HepG2 (cell line): Measurements from ENCODE around the gene CITED4. TPM values are rescaled to one million over a fixed set of nuclear protein-coding genes. Genes with fewer than 3 reads are reported as not detected.

Experiments
- ATAC-seq: fragments of 200-7000 bp; cut with Tn5 transposase; 3 replicates; pipeline ENCODE4 v1.9.1; 2020; ENCODE audit warnings: mild to moderate bottlenecking, moderate library complexity
- BruUV-seq: library from RNA; stranded (reverse); fragments of 400-500 nt; replicated peaks from 2 replicates; lab custom pipeline; 2021; lab: Mats Ljungman, UMichigan
- CTCF ChIA-PET: fragments of 300-600 bp; formaldehyde crosslinking; extraction: SDS; loops from one replicate; lab custom pipeline; 2021; ENCODE audit warnings: low total read pairs, inconsistent platforms, low intra/inter-chr PET ratio; lab: Yijun Ruan, JAX
- POLR2A ChIA-PET: fragments of 350-600 bp; sonication (Branson Sonifier 250); formaldehyde crosslinking; loops from one replicate; lab custom pipeline; 2020; ENCODE audit warnings: antibody characterized with exemption, inconsistent platforms; lab: Yijun Ruan, JAX
- DNase-seq: peaks from one replicate; pipeline ENCODE4 v3.0.0-alpha.2; 2015; ENCODE audit warnings: low spot score
- FAIRE-seq: peaks from 3 replicates; lab custom pipeline; 2011; peaks lifted over from hg19 to GRCh38; lab: Jason Lieb, UNC
- H2AFZ ChIP-seq: one replicate; pipeline ENCODE4 v1.6.1; 2011; ENCODE audit warnings: low read length, inconsistent platforms
- H3K27ac ChIP-seq: fragments of 300-600 bp; 3 replicates; pipeline ENCODE4 v1.8.0; 2011; ENCODE audit warnings: mixed run types, mild to moderate bottlenecking, mixed read lengths, low read length, inconsistent platforms; ENCODE audit not compliant: insufficient read depth; ENCODE audit errors: extremely low read length
- H3K27me3 ChIP-seq, 2 experiments: fragments of 200-600 bp in 1 of 2; 2 replicates in 1 of 2; 3 replicates in 1 of 2; pipeline versions ENCODE4 v1.6.0 to v1.8.0; 2011; ENCODE audit warnings: low read length in 2 of 2, mild to moderate bottlenecking in 2 of 2, moderate library complexity in 2 of 2, inconsistent platforms in 1 of 2; ENCODE audit not compliant: insufficient read depth in 2 of 2, control insufficient read depth in 1 of 2
- H3K36me3 ChIP-seq, 2 experiments: fragments of 200-600 bp in 1 of 2; replicated peaks in 1 of 2; 2 replicates in 1 of 2; 3 replicates in 1 of 2; pipeline versions ENCODE4 v1.5.1 to v1.8.0; 2011; ENCODE audit warnings: low read length in 2 of 2, inconsistent platforms in 1 of 2; ENCODE audit not compliant: insufficient read depth in 2 of 2, control insufficient read depth in 1 of 2
- H3K4me1 ChIP-seq: 2 replicates; pipeline ENCODE4 v1.5.1; 2012; ENCODE audit warnings: low read length, inconsistent platforms; ENCODE audit not compliant: insufficient read depth
- H3K4me2 ChIP-seq: 2 replicates; pipeline ENCODE4 v1.6.0; 2011; ENCODE audit warnings: low read depth, low read length, inconsistent platforms
- H3K4me3 ChIP-seq, 3 experiments: fragments of 200-600 bp in 1 of 3; sonication (generic), shearing (Covaris generic) in 1 of 3; replicated peaks in 1 of 3; 2 replicates each; pipeline ENCODE4 v1.5.1; 2011 to 2016; ENCODE audit warnings: low read length in 3 of 3, inconsistent platforms in 2 of 3, low read depth in 2 of 3, mild to moderate bottlenecking in 2 of 3, control low read depth in 1 of 3, mixed read lengths in 1 of 3; ENCODE audit not compliant: insufficient read depth in 1 of 3
- H3K79me2 ChIP-seq: one replicate; pipeline ENCODE4 v1.6.1; 2011; ENCODE audit warnings: low read length, inconsistent platforms; ENCODE audit not compliant: insufficient read depth
- H3K9ac ChIP-seq: 2 replicates; pipeline ENCODE4 v1.6.0; 2011; ENCODE audit warnings: mild to moderate bottlenecking, low read depth, low read length, inconsistent platforms; ENCODE audit not compliant: insufficient read depth
- H3K9me3 ChIP-seq: 2 replicates; pipeline ENCODE4 v1.5.1; 2012; ENCODE audit warnings: mild to moderate bottlenecking, low read length
- H4K20me1 ChIP-seq: 2 replicates; pipeline ENCODE4 v1.6.0; 2011; ENCODE audit warnings: inconsistent platforms, mild to moderate bottlenecking, low read length, moderate library complexity; ENCODE audit not compliant: insufficient read depth
- GFI1 ChIP-seq: sonication (generic); formaldehyde crosslinking; IDR thresholded peaks from 2 replicates; pipeline ENCODE4 v1.5.0; 2020; ENCODE audit warnings: missing genetic modification reagents, mild to moderate bottlenecking, borderline replicate concordance
- MED1 ChIP-seq: sonication (generic); formaldehyde crosslinking; IDR thresholded peaks from 2 replicates; pipeline ENCODE4 v1.4.0; 2020; ENCODE audit warnings: missing genetic modification reagents
- RFX1 ChIP-seq: fragments of 450-650 bp; IDR thresholded peaks from 2 replicates; pipeline ENCODE4 v1.6.1; 2017
- SNAPC2 ChIP-seq: sonication (generic); formaldehyde crosslinking; IDR thresholded peaks from 2 replicates; pipeline ENCODE4 v1.8.1; 2022; ENCODE audit warnings: mild to moderate bottlenecking, missing genetic modification reagents
- U2AF2 ChIP-seq: fragments of 200-400 bp; formaldehyde crosslinking; IDR thresholded peaks from 2 replicates; pipeline ENCODE4 v1.6.1; 2017; ENCODE audit warnings: low read depth, mild to moderate bottlenecking, low read length
- ZBTB42 ChIP-seq: sonication (generic); formaldehyde crosslinking; IDR thresholded peaks from 2 replicates; pipeline ENCODE4 v1.5.0; 2020; ENCODE audit warnings: mild to moderate bottlenecking, missing genetic modification reagents
- ZBTB49 ChIP-seq: sonication (generic); formaldehyde crosslinking; IDR thresholded peaks from 2 replicates; pipeline ENCODE4 v1.4.0; 2020; ENCODE audit warnings: missing genetic modification reagents, borderline replicate concordance
- ZNF24 ChIP-seq: fragments of 450-650 bp; IDR thresholded peaks from 2 replicates; pipeline ENCODE4 v1.6.1; 2017; ENCODE audit warnings: antibody characterized with exemption, mild to moderate bottlenecking
- ZNF770 ChIP-seq: sonication (generic); formaldehyde crosslinking; IDR thresholded peaks from 2 replicates; pipeline ENCODE4 v1.5.0; 2020; ENCODE audit warnings: mild to moderate bottlenecking, missing genetic modification reagents
- ZNF788 ChIP-seq: sonication (generic); formaldehyde crosslinking; IDR thresholded peaks from 2 replicates; pipeline ENCODE4 v1.5.0; 2020; ENCODE audit warnings: mild to moderate bottlenecking, missing genetic modification reagents, borderline replicate concordance
- WGBS: methylation state at CpG from one replicate; pipeline ENCODE4 v1.1.6; 2017; ENCODE audit warnings: low lambda C conversion rate; 5-methylcytosine and 5-hydroxymethylcytosine counted together
- in situ Hi-C: cut with HindIII; loops from 2 replicates; pipeline ENCODE4 v1.10.0; 2017; ENCODE audit warnings: low pct_unique_long_range_greater_than_20kb; ENCODE audit not compliant: extremely low pct_ligation_motif_present
- intact Hi-C: fragments of 100-400 bp; cut with micrococcal nuclease; formaldehyde crosslinking; loops from one replicate; pipeline ENCODE4 v1.10.0; 2022; ENCODE audit not compliant: unreplicated experiment
- polyA plus RNA-seq, 8 experiments: library from polyadenylated mRNA; depleted of rRNA in 3 of 8; stranded (reverse) in 7 of 8; unstranded in 1 of 8; fragments of >200 nt; fragmentation: Illumina TruSeq in 4 of 8; extraction: Trizol in 4 of 8; gene quantifications; 2 replicates each; pipeline versions ENCODE4 v1.2.1 to v1.2.3, GENCODE V29; 2011 to 2016; ENCODE audit warnings: low read depth in 4 of 8, missing spikeins in 1 of 8, mixed read lengths in 1 of 8; ENCODE audit not compliant: insufficient read depth in 1 of 8
- total RNA-seq, 5 experiments: library from RNA; depleted of rRNA; stranded (reverse); fragments of >200 nt; fragmentation: Illumina TruSeq; extraction: Trizol; gene quantifications; 2 replicates each; pipeline ENCODE4 v1.2.3, GENCODE V29; 2016; ENCODE audit warnings: low read depth in 1 of 5
- TF ChIP-seq, protein P1 (sequence below): sonication (generic); formaldehyde crosslinking; conservative IDR thresholded peaks from 2 replicates; pipeline ENCODE4 v1.8.1; 2023; ENCODE audit warnings: missing genetic modification reagents

CITED4 gene
- total and polyA plus RNA-seq, 2 of the 13 experiments (the other 11 are each of a cell fraction or from before 2014, with no cell fraction given), result 1.5 to 9.9 TPM

DNA sequence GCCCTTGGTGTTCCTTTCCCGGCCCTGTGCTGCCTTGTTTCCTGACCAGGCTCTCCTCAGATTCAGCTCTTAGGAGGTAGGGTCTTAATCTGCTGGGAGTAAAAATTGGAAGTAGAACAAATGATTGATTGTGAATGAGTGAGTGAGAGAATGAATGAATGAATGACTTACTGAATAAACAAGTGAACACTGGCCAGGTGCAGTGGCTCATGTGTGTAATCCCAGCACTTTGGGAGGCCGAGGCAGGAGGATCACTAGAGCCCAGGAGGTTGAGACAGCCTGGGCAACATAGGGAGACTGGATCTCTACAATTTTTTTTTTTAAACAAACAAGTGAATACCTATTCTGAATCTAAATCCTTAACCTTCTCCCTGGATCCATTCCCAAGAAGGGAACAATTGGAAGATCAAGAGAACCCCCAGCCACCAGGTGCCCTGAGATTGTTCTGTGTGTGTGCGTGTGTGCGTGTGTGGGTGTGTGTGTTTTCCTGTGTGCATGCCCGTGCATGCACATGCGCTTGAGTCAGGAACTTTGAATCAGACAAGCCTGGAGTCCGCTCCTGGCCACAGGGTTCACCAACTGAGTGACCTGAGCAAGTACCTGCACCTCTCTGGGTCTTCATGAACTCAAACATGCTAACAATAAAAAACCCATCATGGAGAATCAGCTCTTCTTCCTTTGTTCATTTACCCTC, 24.3 kb upstream of the CITED4 start:
- FAIRE-seq (no peak), DNase-seq (no peak), ATAC-seq (0 out of 3 replicates have a peak, but pooled peaks have one; percentile 32)
- Histone ChIP-seq H3K4me2 (peak overlapping the region; percentile 13), H3K9me3 (no peaks in the 10 kb centered on the region), H3K27ac (no peak overlapping the region), H3K79me2 (no peaks in the 10 kb centered on the region), H3K27me3 (peaks cover under 1 to 1% of the 10 kb centered on the region in 2 experiments; a peak in 3 of 5 replicates), H2AFZ (no peak overlapping the region), H3K4me3 (no peak overlapping the region), H4K20me1 (no peaks in the 10 kb centered on the region), H3K4me1 (peaks cover 21% of the 10 kb centered on the region), H3K36me3 (no peaks in the 10 kb centered on the region), H3K9ac (no peak overlapping the region)
- BruUV-seq, result no TSS peak
- ChIA-PET CTCF (no interaction called here), POLR2A (interaction anchor here (1.0 kb wide), 1 partner anchor 58 kb away, joined by 5 read pairs; no protein-coding TSS in a partner anchor)
- in situ Hi-C loops (no loop called here), intact Hi-C loops (no loop called here)
- TF ChIP-seq ZNF788 (CRISPR knock-in tag), result no peak
- no peak for TF ChIP-seq RFX1
- no peak for TF ChIP-seq SNAPC2 (CRISPR knock-in tag)
- TF ChIP-seq ZBTB42 (CRISPR knock-in tag), result no peak
- TF ChIP-seq, protein P1, sequence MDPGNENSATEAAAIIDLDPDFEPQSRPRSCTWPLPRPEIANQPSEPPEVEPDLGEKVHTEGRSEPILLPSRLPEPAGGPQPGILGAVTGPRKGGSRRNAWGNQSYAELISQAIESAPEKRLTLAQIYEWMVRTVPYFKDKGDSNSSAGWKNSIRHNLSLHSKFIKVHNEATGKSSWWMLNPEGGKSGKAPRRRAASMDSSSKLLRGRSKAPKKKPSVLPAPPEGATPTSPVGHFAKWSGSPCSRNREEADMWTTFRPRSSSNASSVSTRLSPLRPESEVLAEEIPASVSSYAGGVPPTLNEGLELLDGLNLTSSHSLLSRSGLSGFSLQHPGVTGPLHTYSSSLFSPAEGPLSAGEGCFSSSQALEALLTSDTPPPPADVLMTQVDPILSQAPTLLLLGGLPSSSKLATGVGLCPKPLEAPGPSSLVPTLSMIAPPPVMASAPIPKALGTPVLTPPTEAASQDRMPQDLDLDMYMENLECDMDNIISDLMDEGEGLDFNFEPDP, result 0 out of 2 replicates have a peak, but pooled peaks have one; percentile 60
- TF ChIP-seq ZNF24, result peak; percentile 58; the same call in 1 of the 2 replicates
- TF ChIP-seq GFI1 (CRISPR knock-in tag), result no peak
- TF ChIP-seq MED1 (CRISPR knock-in tag), result no peak
- no peak for TF ChIP-seq ZBTB49 (CRISPR knock-in tag)
- peak; percentile 72; the same call in 1 of the 2 replicates for TF ChIP-seq ZNF770 (CRISPR knock-in tag)
- TF ChIP-seq U2AF2, result no peak
- WGBS, result 35% methylated on average over 4 of the region's 7 CpGs
